ENCODE results near the gene NAT8L. TPM values are rescaled to one million over a fixed set of nuclear protein-coding genes. Genes with fewer than 3 reads are reported as not detected.

Gene NAT8L
- total RNA-seq, 2 experiments from 2014 or later: 1.0 to 1.1 TPM

DNA sequence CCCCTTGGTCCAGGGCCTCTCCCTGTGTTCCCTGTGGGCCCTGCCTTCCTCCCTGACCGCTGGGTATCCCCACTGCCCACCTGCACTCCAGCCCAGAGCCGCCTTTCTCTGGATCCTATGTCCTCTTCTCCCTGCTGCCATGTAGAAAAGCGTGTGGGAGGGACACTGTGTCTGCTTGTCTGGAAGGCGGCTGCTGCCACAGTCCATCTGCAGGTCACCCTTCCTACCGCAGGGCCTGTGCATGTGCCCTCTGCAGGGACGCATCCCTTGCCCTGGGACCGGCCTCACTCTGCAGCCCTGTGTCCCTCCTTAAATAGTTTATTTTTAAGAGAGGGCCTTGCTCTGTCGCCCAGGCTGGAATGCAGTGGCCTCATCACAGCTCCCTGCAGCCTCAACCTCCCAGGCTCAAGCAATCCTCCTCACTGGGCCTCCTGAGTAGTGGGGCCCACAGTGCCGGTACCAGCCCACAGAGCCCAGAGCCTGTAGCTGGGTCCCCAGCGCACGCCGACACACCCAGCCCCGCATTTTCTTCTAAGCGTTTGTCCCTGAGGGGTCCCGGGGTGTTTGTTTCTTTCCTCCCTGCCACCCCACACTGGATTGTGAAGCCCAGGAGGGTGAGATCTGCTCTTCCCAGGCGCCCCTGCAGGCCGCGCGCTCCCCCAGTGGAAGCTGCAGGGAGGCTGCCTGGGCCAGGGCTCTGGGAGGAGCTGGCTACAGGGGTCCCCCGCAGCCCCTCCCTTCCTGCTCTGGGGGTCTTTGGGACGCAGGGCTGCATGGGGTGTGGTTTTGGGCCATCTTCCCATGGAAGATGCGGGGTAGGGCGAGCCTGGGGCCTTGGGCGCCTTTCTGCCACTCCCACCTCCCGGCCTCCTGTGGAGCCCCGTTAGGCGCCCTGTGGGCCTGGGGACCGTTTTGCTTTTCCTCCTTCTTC lies 12.8 kb upstream of the NAT8L start:
- Mint-ChIP-seq H3K4me3 (no peak overlapping the region), H3K4me1 (ENCODE audit: low read depth) (no peaks in the 10 kb centered on the region), H3K36me3 (ENCODE audit: low read depth) (no peaks in the 10 kb centered on the region), H3K27ac (no peak overlapping the region), H3K27me3 (peaks cover 19% of the 10 kb centered on the region), H3K9me3 (no peaks in the 10 kb centered on the region)
- ChIA-PET POLR2A (interaction anchor here (1.2 kb wide), 1 partner anchor 38 kb away, joined by 3 read pairs; the partner anchor contains the start of gene NELFA), CTCF (no interaction called here)
- intact Hi-C loops (cut with micrococcal nuclease): no loop called here
- no peak for ATAC-seq
- DNase-seq: no peak
- TF ChIP-seq, protein P1, sequence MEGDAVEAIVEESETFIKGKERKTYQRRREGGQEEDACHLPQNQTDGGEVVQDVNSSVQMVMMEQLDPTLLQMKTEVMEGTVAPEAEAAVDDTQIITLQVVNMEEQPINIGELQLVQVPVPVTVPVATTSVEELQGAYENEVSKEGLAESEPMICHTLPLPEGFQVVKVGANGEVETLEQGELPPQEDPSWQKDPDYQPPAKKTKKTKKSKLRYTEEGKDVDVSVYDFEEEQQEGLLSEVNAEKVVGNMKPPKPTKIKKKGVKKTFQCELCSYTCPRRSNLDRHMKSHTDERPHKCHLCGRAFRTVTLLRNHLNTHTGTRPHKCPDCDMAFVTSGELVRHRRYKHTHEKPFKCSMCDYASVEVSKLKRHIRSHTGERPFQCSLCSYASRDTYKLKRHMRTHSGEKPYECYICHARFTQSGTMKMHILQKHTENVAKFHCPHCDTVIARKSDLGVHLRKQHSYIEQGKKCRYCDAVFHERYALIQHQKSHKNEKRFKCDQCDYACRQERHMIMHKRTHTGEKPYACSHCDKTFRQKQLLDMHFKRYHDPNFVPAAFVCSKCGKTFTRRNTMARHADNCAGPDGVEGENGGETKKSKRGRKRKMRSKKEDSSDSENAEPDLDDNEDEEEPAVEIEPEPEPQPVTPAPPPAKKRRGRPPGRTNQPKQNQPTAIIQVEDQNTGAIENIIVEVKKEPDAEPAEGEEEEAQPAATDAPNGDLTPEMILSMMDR (IDR thresholded peaks at IDR 0.05): no peak

GRCh38 chr4:2047031-2047660 lies 12.0 kb upstream of the NAT8L start:
- Mint-ChIP-seq H3K4me1 (ENCODE audit: low read depth) (no peaks in the 10 kb centered on the region), H3K27me3 (peaks cover 21% of the 10 kb centered on the region), H3K36me3 (ENCODE audit: low read depth) (no peaks in the 10 kb centered on the region), H3K27ac (no peak overlapping the region), H3K9me3 (no peaks in the 10 kb centered on the region), H3K4me3 (no peak overlapping the region)
- DNase-seq (no peak), ATAC-seq (no peak)
- TF ChIP-seq, protein P1 (IDR thresholded peaks at IDR 0.05): no peak
- intact Hi-C loops (cut with micrococcal nuclease): no loop called here
- ChIA-PET CTCF (no interaction called here), POLR2A (interaction anchor here (1.2 kb wide), 1 partner anchor 39 kb away, joined by 3 read pairs; the partner anchor contains the start of gene NELFA)

GRCh38 chr4:2047781-2048581 lies 11.1 kb upstream of the NAT8L start:
- H3K27ac Mint-ChIP-seq: no peak overlapping the region
- H3K9me3 Mint-ChIP-seq: no peaks in the 10 kb centered on the region
- no peaks in the 10 kb centered on the region for H3K4me1 Mint-ChIP-seq (ENCODE audit: low read depth)
- H3K4me3 Mint-ChIP-seq: no peak overlapping the region
- ChIA-PET POLR2A (no interaction called here), CTCF (interaction anchor here (2.0 kb wide), 1 partner anchor 172 kb away, joined by 5 read pairs; no protein-coding TSS in a partner anchor)
- intact Hi-C loops (cut with micrococcal nuclease): no loop called here
- H3K27me3 Mint-ChIP-seq: peaks cover 22% of the 10 kb centered on the region
- TF ChIP-seq, protein P1 (IDR thresholded peaks at IDR 0.05): no peak
- ATAC-seq (no peak), DNase-seq (no peak)
- H3K36me3 Mint-ChIP-seq (ENCODE audit: low read depth): no peaks in the 10 kb centered on the region

GRCh38 chr4:2048831-2049230 lies 10.3 kb upstream of the NAT8L start:
- DNase-seq: no peak
- peaks cover 22% of the 10 kb centered on the region for H3K27me3 Mint-ChIP-seq
- ChIA-PET POLR2A (no interaction called here), CTCF (interaction anchor here (2.0 kb wide), 1 partner anchor 171 kb away, joined by 5 read pairs; no protein-coding TSS in a partner anchor)
- intact Hi-C loops (cut with micrococcal nuclease): no loop called here
- no peak overlapping the region for H3K4me3 Mint-ChIP-seq
- H3K27ac Mint-ChIP-seq: no peak overlapping the region
- no peaks in the 10 kb centered on the region for H3K4me1 Mint-ChIP-seq (ENCODE audit: low read depth)
- no peak for ATAC-seq
- TF ChIP-seq, protein P1 (IDR thresholded peaks at IDR 0.05): no peak
- H3K9me3 Mint-ChIP-seq: no peaks in the 10 kb centered on the region
- no peaks in the 10 kb centered on the region for H3K36me3 Mint-ChIP-seq (ENCODE audit: low read depth)
